B cell (primary cell): ENCODE measurements around the gene ZNF346. TPM values are rescaled to one million over a fixed set of nuclear protein-coding genes. Genes with fewer than 3 reads are reported as not detected.

Experiments
- ATAC-seq: fragments of 200-7000 bp; cut with Tn5 transposase; one replicate; pipeline ENCODE4 v1.10.0; 2021; ENCODE audit warnings: low read depth, mild to moderate bottlenecking, moderate number of reproducible peaks, moderate library complexity
- CTCF ChIA-PET: fragments of 350-600 bp; sonication (Branson Sonifier 250); formaldehyde crosslinking; loops from one replicate; lab custom pipeline; 2021; ENCODE audit warnings: antibody characterized with exemption, inconsistent platforms; lab: Charles Lee
- POLR2A ChIA-PET: fragments of 350-600 bp; sonication (Branson Sonifier 250); formaldehyde crosslinking; loops from one replicate; lab custom pipeline; 2021; ENCODE audit warnings: antibody characterized with exemption; lab: Charles Lee
- DNase-seq: peaks from one replicate; pipeline ENCODE4 v3.0.0; 2013
- H2AFZ ChIP-seq: 2 replicates; pipeline ENCODE4 v1.6.1; 2012; ENCODE audit warnings: mild to moderate bottlenecking, low read depth, low read length; ENCODE audit not compliant: insufficient read depth, poor library complexity, severe bottlenecking
- H3K27ac ChIP-seq, 2 donors: 1 replicate in 1 of 2; 2 replicates in 1 of 2; pipeline ENCODE4 v1.5.1; 2012 to 2013; ENCODE audit warnings: low read length in 2 of 2, mild to moderate bottlenecking in 2 of 2, moderate library complexity in 1 of 2
- H3K27me3 ChIP-seq, 4 experiments: fragments of 200-600 bp in 1 of 4; sonication (generic) in 1 of 4; replicated peaks in 1 of 4; 1 replicate in 2 of 4; 2 replicates in 2 of 4; pipeline versions ENCODE4 v1.6.1 to v1.7.0; 2013 to 2016; ENCODE audit warnings: low read length in 3 of 4, mild to moderate bottlenecking in 2 of 4, mixed read lengths in 1 of 4, moderate library complexity in 1 of 4; ENCODE audit not compliant: insufficient read depth in 4 of 4, control insufficient read depth in 3 of 4; ENCODE audit errors: control extremely low read depth in 1 of 4
- H3K36me3 ChIP-seq, 2 experiments: replicated peaks in 1 of 2; 1 replicate in 1 of 2; 2 replicates in 1 of 2; pipeline versions ENCODE4 v1.6.1 to v1.7.1; 2013; ENCODE audit warnings: low read length in 1 of 2; ENCODE audit not compliant: insufficient read depth in 2 of 2, control insufficient read depth in 1 of 2; ENCODE audit errors: control extremely low read depth in 1 of 2, extremely low read depth in 1 of 2
- H3K4me1 ChIP-seq, 2 donors: fragments of 200-600 bp in 1 of 2; sonication (generic) in 1 of 2; 1 replicate in 1 of 2; 2 replicates in 1 of 2; pipeline versions ENCODE4 v1.5.1 to v1.6.1; 2013 to 2017; ENCODE audit warnings: low read length in 2 of 2; ENCODE audit not compliant: control insufficient read depth in 2 of 2, insufficient read depth in 2 of 2
- H3K4me2 ChIP-seq: replicated peaks from 2 replicates; pipeline ENCODE3; 2012; ENCODE audit warnings: mild to moderate bottlenecking, low read depth, low read length; ENCODE audit not compliant: poor library complexity, severe bottlenecking
- H3K4me3 ChIP-seq, 5 experiments: fragments of 200-600 bp in 1 of 5; sonication (generic) in 1 of 5; 1 replicate in 3 of 5; 2 replicates in 2 of 5; pipeline versions ENCODE4 v1.5.1 to v1.7.0; 2011 to 2016; ENCODE audit warnings: low read length in 4 of 5, mild to moderate bottlenecking in 4 of 5, low read depth in 2 of 5, control low read depth in 1 of 5, moderate library complexity in 1 of 5; ENCODE audit not compliant: insufficient read depth in 1 of 5; ENCODE audit errors: control extremely low read depth in 1 of 5, extremely low read depth in 1 of 5
- H3K79me2 ChIP-seq: fragments of 200-600 bp; sonication (generic); one replicate; pipeline ENCODE4 v1.6.0; 2016; ENCODE audit warnings: low read length; ENCODE audit not compliant: control insufficient read depth, insufficient read depth
- H3K9ac ChIP-seq: fragments of 200-600 bp; sonication (generic); 2 replicates; pipeline ENCODE4 v1.6.1; 2017; ENCODE audit warnings: mild to moderate bottlenecking, low read length, moderate library complexity
- H3K9me3 ChIP-seq, 3 donors: one replicate each; pipeline versions ENCODE4 v1.6.1 to v1.7.1; 2013; ENCODE audit warnings: low read length in 2 of 3; ENCODE audit not compliant: control insufficient read depth in 2 of 3, insufficient read depth in 1 of 3; ENCODE audit errors: control extremely low read depth in 1 of 3
- H4K20me1 ChIP-seq: 2 replicates; pipeline ENCODE4 v1.6.0; 2012; ENCODE audit warnings: mild to moderate bottlenecking, low read length; ENCODE audit not compliant: insufficient read depth, control insufficient read depth, poor library complexity, severe bottlenecking
- H3K27ac Mint-ChIP-seq: one replicate; pipeline ENCODE4 v1.8.0; 2021; ENCODE audit warnings: mixed read lengths
- H3K27me3 Mint-ChIP-seq: one replicate; pipeline ENCODE4 v1.8.0; 2021; ENCODE audit warnings: mixed read lengths
- H3K4me1 Mint-ChIP-seq: one replicate; pipeline ENCODE4 v1.8.0; 2021; ENCODE audit warnings: mixed read lengths
- H3K4me3 Mint-ChIP-seq: one replicate; pipeline ENCODE4 v1.8.0; 2021; ENCODE audit warnings: mixed read lengths
- H3K9me3 Mint-ChIP-seq: one replicate; pipeline ENCODE4 v1.8.0; 2022; ENCODE audit warnings: mixed read lengths; ENCODE audit not compliant: insufficient read depth
- EZH2 ChIP-seq: IDR thresholded peaks from 2 replicates; pipeline ENCODE4 v1.6.1; 2012; ENCODE audit warnings: borderline replicate concordance, low read depth, mild to moderate bottlenecking, moderate library complexity, low read length; ENCODE audit not compliant: insufficient read depth, poor library complexity, severe bottlenecking
- WGBS: methylation state at CpG from one replicate; pipeline ENCODE4 v1.1.5; 2013; ENCODE audit warnings: missing lambda C conversion rate; ENCODE audit not compliant: insufficient coverage; 5-methylcytosine and 5-hydroxymethylcytosine counted together
- intact Hi-C: fragments of 100-400 bp; cut with micrococcal nuclease; formaldehyde crosslinking; loops from one replicate; pipeline ENCODE4 v1.10.0; 2022
- polyA plus RNA-seq: library from polyadenylated mRNA; depleted of rRNA; stranded (reverse); fragments of >200 nt; gene quantifications from 2 replicates; pipeline ENCODE4 v1.2.3, GENCODE V29; 2012
- total RNA-seq, 2 donors: library from RNA; stranded (reverse); fragments of 120-200 nt in 1 of 2; gene quantifications; 1 replicate in 1 of 2; 2 replicates in 1 of 2; pipeline versions ENCODE4 v1.2.3 to v1.2.4, GENCODE V29; 2013 to 2022
- TF ChIP-seq, protein P1 (sequence below): fragments of 200-600 bp; IDR thresholded peaks from one replicate; pipeline ENCODE4 v1.8.0; 2022; ENCODE audit warnings: antibody characterized with exemption, mild to moderate bottlenecking

Gene ZNF346
- total and polyA plus RNA-seq, 2 donors (not counting 1 experiment from before 2014, with no cell fraction given), result 20.2 to 38.4 TPM

DNA sequence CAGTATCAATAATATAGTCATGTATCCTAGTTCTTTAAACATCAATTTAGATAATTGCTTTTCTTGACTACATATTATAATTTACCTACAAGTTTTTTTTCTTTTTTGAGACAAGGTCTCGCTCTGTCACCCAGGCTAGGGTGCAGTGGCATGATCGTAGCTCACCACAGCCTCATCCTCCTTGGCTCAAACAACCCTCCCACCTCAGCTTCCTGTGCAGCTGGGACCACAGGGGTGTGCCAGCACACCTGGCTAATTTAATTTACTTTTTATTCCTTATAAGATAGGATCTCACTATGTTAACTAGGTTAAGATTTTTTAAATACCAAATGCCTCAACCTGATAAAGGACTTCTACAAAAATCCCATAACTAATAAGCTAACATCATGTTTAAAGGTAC, 37.0 kb upstream of the ZNF346 start:
- Mint-ChIP-seq H3K4me1 (peaks cover 46% of the 10 kb centered on the region), H3K27me3 (no peaks in the 10 kb centered on the region), H3K9me3 (no peaks in the 10 kb centered on the region), H3K4me3 (peak overlapping the region; percentile 78), H3K27ac (peak overlapping the region; percentile 89)
- Histone ChIP-seq H3K9ac (peak overlapping the region; percentile 51), H4K20me1 (peaks cover 16% of the 10 kb centered on the region), H3K4me2 (peak overlapping the region; percentile 70), H3K27me3 (no peaks in the 10 kb centered on the region), H3K9me3 (peaks cover 0 to 9% (median 0%) of the 10 kb centered on the region in 3 donors), H3K79me2 (peaks cover 91% of the 10 kb centered on the region), H3K27ac (peak overlapping the region; percentile 65 to 71), H3K4me1 (peaks cover 41 to 45% of the 10 kb centered on the region in 2 donors), H3K4me3 (peak overlapping the region in 1 of 5 experiments; percentile 30), H3K36me3 (peaks cover 7 to 20% of the 10 kb centered on the region in 2 experiments), H2AFZ (no peak overlapping the region)
- 0% methylated on average over 1 of the region's 2 CpGs for WGBS
- CTCF ChIA-PET, result interaction anchor here (0.7 to 2.6 kb wide), 5 partner anchors 20 to 128 kb away, joined by 3 to 8 read pairs (median 3); no protein-coding TSS in a partner anchor
- DNase-seq (peak; percentile 78), ATAC-seq (peak; percentile 97)
- POLR2A ChIA-PET, result interaction anchor here (0.6 to 1.7 kb wide), 4 partner anchors 20 to 316 kb away, joined by 3 to 7 read pairs (median 5); no protein-coding TSS in a partner anchor
- intact Hi-C loops, result loop anchor here (1.0 kb wide), 1 partner anchor 37 kb away; the partner anchor contains the start of gene ZNF346
- TF ChIP-seq, protein P1, sequence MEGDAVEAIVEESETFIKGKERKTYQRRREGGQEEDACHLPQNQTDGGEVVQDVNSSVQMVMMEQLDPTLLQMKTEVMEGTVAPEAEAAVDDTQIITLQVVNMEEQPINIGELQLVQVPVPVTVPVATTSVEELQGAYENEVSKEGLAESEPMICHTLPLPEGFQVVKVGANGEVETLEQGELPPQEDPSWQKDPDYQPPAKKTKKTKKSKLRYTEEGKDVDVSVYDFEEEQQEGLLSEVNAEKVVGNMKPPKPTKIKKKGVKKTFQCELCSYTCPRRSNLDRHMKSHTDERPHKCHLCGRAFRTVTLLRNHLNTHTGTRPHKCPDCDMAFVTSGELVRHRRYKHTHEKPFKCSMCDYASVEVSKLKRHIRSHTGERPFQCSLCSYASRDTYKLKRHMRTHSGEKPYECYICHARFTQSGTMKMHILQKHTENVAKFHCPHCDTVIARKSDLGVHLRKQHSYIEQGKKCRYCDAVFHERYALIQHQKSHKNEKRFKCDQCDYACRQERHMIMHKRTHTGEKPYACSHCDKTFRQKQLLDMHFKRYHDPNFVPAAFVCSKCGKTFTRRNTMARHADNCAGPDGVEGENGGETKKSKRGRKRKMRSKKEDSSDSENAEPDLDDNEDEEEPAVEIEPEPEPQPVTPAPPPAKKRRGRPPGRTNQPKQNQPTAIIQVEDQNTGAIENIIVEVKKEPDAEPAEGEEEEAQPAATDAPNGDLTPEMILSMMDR, result no peak
- TF ChIP-seq EZH2, result no peak

DNA sequence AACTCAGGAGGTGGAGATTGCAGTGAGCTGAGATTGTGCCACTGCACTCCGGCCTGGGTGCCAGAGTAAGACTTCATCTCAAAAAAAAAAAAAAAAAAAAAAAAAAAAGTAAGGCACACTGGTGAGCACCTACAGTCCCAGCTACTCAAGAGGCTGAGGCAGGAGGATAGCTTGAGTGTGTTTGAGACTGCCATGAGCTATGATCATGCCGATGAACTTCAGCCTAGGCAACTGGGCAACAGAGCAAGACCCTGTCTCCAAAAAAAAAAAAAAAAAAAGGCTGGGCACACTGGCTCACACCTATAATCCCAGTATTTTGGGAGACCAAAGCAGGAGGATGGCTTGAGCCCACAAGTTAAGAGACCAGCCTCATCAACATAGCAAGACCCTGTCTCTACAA, 36.2 kb upstream of the ZNF346 start:
- DNase-seq, result no peak
- no peak overlapping the region for H3K4me3 ChIP-seq
- H4K20me1 ChIP-seq, result peaks cover 16% of the 10 kb centered on the region
- no peak for ATAC-seq
- H3K4me3 Mint-ChIP-seq, result peak overlapping the region; percentile 78
- TF ChIP-seq EZH2, result no peak
- TF ChIP-seq, protein P1, result no peak
- no CpG with 5 or more reads among the region's 2 CpGs for WGBS
- H3K9me3 Mint-ChIP-seq, result no peaks in the 10 kb centered on the region
- no peaks in the 10 kb centered on the region for H3K27me3 Mint-ChIP-seq
- H3K9ac ChIP-seq, result no peak overlapping the region
- intact Hi-C loops, result no loop called here
- H3K36me3 ChIP-seq, result peaks cover 7 to 14% of the 10 kb centered on the region in 2 experiments
- H2AFZ ChIP-seq, result no peak overlapping the region
- ChIA-PET POLR2A (interaction anchor here (0.6 to 1.7 kb wide), 4 partner anchors 8 to 130 kb away, joined by 3 to 7 read pairs (median 6); no protein-coding TSS in a partner anchor), CTCF (interaction anchor here (0.7 to 2.6 kb wide), 5 partner anchors 19 to 127 kb away, joined by 3 to 8 read pairs (median 4); no protein-coding TSS in a partner anchor)
- H3K27me3 ChIP-seq, result no peaks in the 10 kb centered on the region
- H3K79me2 ChIP-seq, result peaks cover 97% of the 10 kb centered on the region
- peaks cover 48% of the 10 kb centered on the region for H3K4me1 Mint-ChIP-seq
- H3K9me3 ChIP-seq, result peaks cover 0 to 9% (median 0%) of the 10 kb centered on the region in 3 donors
- H3K4me1 ChIP-seq, result peaks cover 41 to 45% of the 10 kb centered on the region in 2 donors
- H3K27ac ChIP-seq, result peak overlapping the region; percentile 65 to 71
- peak overlapping the region; percentile 70 for H3K4me2 ChIP-seq
- peak overlapping the region; percentile 89 for H3K27ac Mint-ChIP-seq
